HepG2 (cell line): Measurements from ENCODE around the gene ATOSB. TPM values are rescaled to one million over a fixed set of nuclear protein-coding genes. Genes with fewer than 3 reads are reported as not detected.

Experiments used
- ATF7 ChIP-seq, 2 experiments: fragments of 450-650 bp in 1 of 2; sonication (generic) in 1 of 2; formaldehyde crosslinking in 1 of 2; IDR thresholded peaks; 2 replicates each; pipeline versions ENCODE4 v1.4.0 to v1.6.1; 2016 to 2020; ENCODE audit warnings: antibody characterized with exemption in 1 of 2, mild to moderate bottlenecking in 1 of 2, missing genetic modification reagents in 1 of 2
- FOXM1 ChIP-seq: sonication (generic); formaldehyde crosslinking; IDR thresholded peaks from 2 replicates; pipeline ENCODE4 v1.5.0; 2020; ENCODE audit warnings: missing genetic modification reagents
- GTF3A ChIP-seq: sonication (generic); formaldehyde crosslinking; conservative IDR thresholded peaks from 2 replicates; pipeline ENCODE4 v1.4.0; 2020; ENCODE audit warnings: mild to moderate bottlenecking, missing genetic modification reagents
- HNF4A ChIP-seq: sonication (generic); formaldehyde crosslinking; IDR thresholded peaks from 2 replicates; pipeline ENCODE4 v1.4.0; 2020; ENCODE audit warnings: missing genetic modification reagents
- NR2F6 ChIP-seq, 2 experiments: IDR thresholded peaks; 2 replicates each; pipeline ENCODE4 v1.6.1; 2016; ENCODE audit warnings: antibody characterized with exemption in 1 of 2, mild to moderate bottlenecking in 1 of 2
- SMYD3 ChIP-seq: sonication (generic); formaldehyde crosslinking; IDR thresholded peaks from 2 replicates; pipeline ENCODE4 v1.8.1; 2023; ENCODE audit warnings: mild to moderate bottlenecking, missing genetic modification reagents
- XRCC5 ChIP-seq: fragments of 200-400 bp; formaldehyde crosslinking; optimal IDR thresholded peaks from 2 replicates; pipeline ENCODE3; 2017; ENCODE audit warnings: mild to moderate bottlenecking, low read length
- ZNF101 ChIP-seq: sonication (generic); formaldehyde crosslinking; IDR thresholded peaks from 2 replicates; pipeline ENCODE4 v1.4.0; 2020; ENCODE audit warnings: mild to moderate bottlenecking, low read depth, missing genetic modification reagents, borderline replicate concordance
- ZNF569 ChIP-seq: sonication (generic); formaldehyde crosslinking; IDR thresholded peaks from 2 replicates; pipeline ENCODE4 v1.5.0; 2020; ENCODE audit warnings: mild to moderate bottlenecking, missing genetic modification reagents, moderate library complexity, borderline replicate concordance
- ZNF816 ChIP-seq: sonication (generic); formaldehyde crosslinking; IDR thresholded peaks from 2 replicates; pipeline ENCODE4 v1.8.0; 2022; ENCODE audit warnings: missing genetic modification reagents, mild to moderate bottlenecking, borderline replicate concordance
- polyA plus RNA-seq, 8 experiments: library from polyadenylated mRNA; depleted of rRNA in 3 of 8; stranded (reverse) in 7 of 8; unstranded in 1 of 8; fragments of >200 nt; fragmentation: Illumina TruSeq in 4 of 8; extraction: Trizol in 4 of 8; gene quantifications; 2 replicates each; pipeline versions ENCODE4 v1.2.1 to v1.2.3, GENCODE V29; 2011 to 2016; ENCODE audit warnings: low read depth in 4 of 8, missing spikeins in 1 of 8, mixed read lengths in 1 of 8; ENCODE audit not compliant: insufficient read depth in 1 of 8
- total RNA-seq, 5 experiments: library from RNA; depleted of rRNA; stranded (reverse); fragments of >200 nt; fragmentation: Illumina TruSeq; extraction: Trizol; gene quantifications; 2 replicates each; pipeline ENCODE4 v1.2.3, GENCODE V29; 2016; ENCODE audit warnings: low read depth in 1 of 5
- TF ChIP-seq, protein P1 (sequence below): sonication (generic); formaldehyde crosslinking; IDR thresholded peaks from 2 replicates; pipeline ENCODE4 v1.4.0; 2020; ENCODE audit warnings: missing genetic modification reagents
- TF ChIP-seq, protein P2 (sequence below): sonication (generic); formaldehyde crosslinking; IDR thresholded peaks from 2 replicates; pipeline ENCODE4 v1.4.0; 2020; ENCODE audit warnings: missing genetic modification reagents
- TF ChIP-seq, protein P3 (sequence below): sonication (generic); formaldehyde crosslinking; IDR thresholded peaks from 2 replicates; pipeline ENCODE4 v1.5.1; 2020; ENCODE audit warnings: mild to moderate bottlenecking, missing genetic modification reagents, moderate library complexity
- TF ChIP-seq, protein P4 (sequence below): sonication (generic); formaldehyde crosslinking; IDR thresholded peaks from 2 replicates; pipeline ENCODE4 v1.8.0; 2022; ENCODE audit warnings: mild to moderate bottlenecking, missing genetic modification reagents, moderate library complexity
- TF ChIP-seq, protein P5 (sequence below): sonication (generic); formaldehyde crosslinking; IDR thresholded peaks from 2 replicates; pipeline ENCODE4 v1.4.0; 2020; ENCODE audit warnings: missing genetic modification reagents

The ATOSB gene
- total and polyA plus RNA-seq, 2 of the 13 experiments (the other 11 are each of a cell fraction or from before 2014, with no cell fraction given): 1.9 to 6.4 TPM

DNA sequence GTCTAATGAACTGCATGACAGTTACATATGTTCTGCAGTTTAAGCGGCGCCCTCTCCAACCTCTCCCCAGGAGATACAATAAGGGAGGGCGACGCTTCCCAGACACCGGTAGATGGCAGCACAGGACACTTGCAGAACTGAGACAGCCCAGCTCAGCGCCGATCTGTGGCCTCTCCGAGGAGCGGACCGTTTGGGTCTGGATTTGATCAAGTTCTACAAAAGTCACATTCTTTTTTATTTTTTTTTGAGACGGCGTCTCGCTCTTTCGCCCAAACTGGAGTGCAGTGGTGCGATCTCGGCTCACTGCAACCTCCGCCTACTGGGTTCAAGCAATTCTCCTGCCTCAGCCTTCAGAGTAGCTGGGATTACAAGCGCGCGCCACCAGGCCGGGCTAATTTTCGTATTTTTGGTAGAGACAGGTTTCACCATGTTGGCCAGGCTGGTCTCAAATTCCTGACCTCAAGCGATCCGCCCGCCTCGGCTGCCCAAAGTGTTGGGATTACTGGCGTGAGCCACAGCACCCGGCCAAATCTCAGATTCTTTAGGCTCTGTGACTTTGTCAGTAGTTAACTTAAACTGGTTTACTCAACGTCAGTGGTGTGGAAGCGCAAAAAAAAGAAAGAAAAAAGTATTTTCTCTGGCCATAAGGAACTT, 1.4 kb upstream of the ATOSB start (continued):
- no peak for TF ChIP-seq GTF3A (CRISPR knock-in tag)
- no peak for TF ChIP-seq HNF4A (CRISPR knock-in tag)
- 0 out of 2 replicates have a peak, but pooled peaks have one; percentile 27 for TF ChIP-seq ZNF101 (CRISPR knock-in tag)
- no peak for TF ChIP-seq FOXM1 (CRISPR knock-in tag)
- TF ChIP-seq SMYD3: no peak
- TF ChIP-seq, protein P1, sequence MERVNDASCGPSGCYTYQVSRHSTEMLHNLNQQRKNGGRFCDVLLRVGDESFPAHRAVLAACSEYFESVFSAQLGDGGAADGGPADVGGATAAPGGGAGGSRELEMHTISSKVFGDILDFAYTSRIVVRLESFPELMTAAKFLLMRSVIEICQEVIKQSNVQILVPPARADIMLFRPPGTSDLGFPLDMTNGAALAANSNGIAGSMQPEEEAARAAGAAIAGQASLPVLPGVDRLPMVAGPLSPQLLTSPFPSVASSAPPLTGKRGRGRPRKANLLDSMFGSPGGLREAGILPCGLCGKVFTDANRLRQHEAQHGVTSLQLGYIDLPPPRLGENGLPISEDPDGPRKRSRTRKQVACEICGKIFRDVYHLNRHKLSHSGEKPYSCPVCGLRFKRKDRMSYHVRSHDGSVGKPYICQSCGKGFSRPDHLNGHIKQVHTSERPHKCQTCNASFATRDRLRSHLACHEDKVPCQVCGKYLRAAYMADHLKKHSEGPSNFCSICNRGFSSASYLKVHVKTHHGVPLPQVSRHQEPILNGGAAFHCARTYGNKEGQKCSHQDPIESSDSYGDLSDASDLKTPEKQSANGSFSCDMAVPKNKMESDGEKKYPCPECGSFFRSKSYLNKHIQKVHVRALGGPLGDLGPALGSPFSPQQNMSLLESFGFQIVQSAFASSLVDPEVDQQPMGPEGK: peak; percentile 38; the same call in 1 of the 2 replicates
- no peak for TF ChIP-seq ZNF569 (CRISPR knock-in tag)
- TF ChIP-seq, protein P2, sequence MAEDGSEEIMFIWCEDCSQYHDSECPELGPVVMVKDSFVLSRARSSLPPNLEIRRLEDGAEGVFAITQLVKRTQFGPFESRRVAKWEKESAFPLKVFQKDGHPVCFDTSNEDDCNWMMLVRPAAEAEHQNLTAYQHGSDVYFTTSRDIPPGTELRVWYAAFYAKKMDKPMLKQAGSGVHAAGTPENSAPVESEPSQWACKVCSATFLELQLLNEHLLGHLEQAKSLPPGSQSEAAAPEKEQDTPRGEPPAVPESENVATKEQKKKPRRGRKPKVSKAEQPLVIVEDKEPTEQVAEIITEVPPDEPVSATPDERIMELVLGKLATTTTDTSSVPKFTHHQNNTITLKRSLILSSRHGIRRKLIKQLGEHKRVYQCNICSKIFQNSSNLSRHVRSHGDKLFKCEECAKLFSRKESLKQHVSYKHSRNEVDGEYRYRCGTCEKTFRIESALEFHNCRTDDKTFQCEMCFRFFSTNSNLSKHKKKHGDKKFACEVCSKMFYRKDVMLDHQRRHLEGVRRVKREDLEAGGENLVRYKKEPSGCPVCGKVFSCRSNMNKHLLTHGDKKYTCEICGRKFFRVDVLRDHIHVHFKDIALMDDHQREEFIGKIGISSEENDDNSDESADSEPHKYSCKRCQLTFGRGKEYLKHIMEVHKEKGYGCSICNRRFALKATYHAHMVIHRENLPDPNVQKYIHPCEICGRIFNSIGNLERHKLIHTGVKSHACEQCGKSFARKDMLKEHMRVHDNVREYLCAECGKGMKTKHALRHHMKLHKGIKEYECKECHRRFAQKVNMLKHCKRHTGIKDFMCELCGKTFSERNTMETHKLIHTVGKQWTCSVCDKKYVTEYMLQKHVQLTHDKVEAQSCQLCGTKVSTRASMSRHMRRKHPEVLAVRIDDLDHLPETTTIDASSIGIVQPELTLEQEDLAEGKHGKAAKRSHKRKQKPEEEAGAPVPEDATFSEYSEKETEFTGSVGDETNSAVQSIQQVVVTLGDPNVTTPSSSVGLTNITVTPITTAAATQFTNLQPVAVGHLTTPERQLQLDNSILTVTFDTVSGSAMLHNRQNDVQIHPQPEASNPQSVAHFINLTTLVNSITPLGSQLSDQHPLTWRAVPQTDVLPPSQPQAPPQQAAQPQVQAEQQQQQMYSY: no peak
- TF ChIP-seq, protein P3, sequence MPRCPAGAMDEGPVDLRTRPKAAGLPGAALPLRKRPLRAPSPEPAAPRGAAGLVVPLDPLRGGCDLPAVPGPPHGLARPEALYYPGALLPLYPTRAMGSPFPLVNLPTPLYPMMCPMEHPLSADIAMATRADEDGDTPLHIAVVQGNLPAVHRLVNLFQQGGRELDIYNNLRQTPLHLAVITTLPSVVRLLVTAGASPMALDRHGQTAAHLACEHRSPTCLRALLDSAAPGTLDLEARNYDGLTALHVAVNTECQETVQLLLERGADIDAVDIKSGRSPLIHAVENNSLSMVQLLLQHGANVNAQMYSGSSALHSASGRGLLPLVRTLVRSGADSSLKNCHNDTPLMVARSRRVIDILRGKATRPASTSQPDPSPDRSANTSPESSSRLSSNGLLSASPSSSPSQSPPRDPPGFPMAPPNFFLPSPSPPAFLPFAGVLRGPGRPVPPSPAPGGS: no peak
- TF ChIP-seq NR2F6 (IDR thresholded peaks at IDR 0.05): no peak
- TF ChIP-seq NR2F6 (CRISPR knock-in tag; IDR thresholded peaks at IDR 0.05): no peak
- TF ChIP-seq, protein P4, sequence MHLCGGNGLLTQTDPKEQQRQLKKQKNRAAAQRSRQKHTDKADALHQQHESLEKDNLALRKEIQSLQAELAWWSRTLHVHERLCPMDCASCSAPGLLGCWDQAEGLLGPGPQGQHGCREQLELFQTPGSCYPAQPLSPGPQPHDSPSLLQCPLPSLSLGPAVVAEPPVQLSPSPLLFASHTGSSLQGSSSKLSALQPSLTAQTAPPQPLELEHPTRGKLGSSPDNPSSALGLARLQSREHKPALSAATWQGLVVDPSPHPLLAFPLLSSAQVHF (CRISPR knock-in tag): no peak
- TF ChIP-seq, protein P5, sequence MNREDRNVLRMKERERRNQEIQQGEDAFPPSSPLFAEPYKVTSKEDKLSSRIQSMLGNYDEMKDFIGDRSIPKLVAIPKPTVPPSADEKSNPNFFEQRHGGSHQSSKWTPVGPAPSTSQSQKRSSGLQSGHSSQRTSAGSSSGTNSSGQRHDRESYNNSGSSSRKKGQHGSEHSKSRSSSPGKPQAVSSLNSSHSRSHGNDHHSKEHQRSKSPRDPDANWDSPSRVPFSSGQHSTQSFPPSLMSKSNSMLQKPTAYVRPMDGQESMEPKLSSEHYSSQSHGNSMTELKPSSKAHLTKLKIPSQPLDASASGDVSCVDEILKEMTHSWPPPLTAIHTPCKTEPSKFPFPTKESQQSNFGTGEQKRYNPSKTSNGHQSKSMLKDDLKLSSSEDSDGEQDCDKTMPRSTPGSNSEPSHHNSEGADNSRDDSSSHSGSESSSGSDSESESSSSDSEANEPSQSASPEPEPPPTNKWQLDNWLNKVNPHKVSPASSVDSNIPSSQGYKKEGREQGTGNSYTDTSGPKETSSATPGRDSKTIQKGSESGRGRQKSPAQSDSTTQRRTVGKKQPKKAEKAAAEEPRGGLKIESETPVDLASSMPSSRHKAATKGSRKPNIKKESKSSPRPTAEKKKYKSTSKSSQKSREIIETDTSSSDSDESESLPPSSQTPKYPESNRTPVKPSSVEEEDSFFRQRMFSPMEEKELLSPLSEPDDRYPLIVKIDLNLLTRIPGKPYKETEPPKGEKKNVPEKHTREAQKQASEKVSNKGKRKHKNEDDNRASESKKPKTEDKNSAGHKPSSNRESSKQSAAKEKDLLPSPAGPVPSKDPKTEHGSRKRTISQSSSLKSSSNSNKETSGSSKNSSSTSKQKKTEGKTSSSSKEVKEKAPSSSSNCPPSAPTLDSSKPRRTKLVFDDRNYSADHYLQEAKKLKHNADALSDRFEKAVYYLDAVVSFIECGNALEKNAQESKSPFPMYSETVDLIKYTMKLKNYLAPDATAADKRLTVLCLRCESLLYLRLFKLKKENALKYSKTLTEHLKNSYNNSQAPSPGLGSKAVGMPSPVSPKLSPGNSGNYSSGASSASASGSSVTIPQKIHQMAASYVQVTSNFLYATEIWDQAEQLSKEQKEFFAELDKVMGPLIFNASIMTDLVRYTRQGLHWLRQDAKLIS (CRISPR knock-in tag): no peak
- 0 out of 2 replicates have a peak, but pooled peaks have one; percentile 56 for TF ChIP-seq ZNF816 (CRISPR knock-in tag)
- peak; percentile 75 for TF ChIP-seq XRCC5
- no peak for TF ChIP-seq ATF7 (IDR thresholded peaks at IDR 0.05)
- TF ChIP-seq ATF7 (CRISPR knock-in tag; IDR thresholded peaks at IDR 0.05): no peak; the same call in 1 of the 2 replicates
